ENCODE results near the gene HAO2. TPM values are rescaled to one million over a fixed set of nuclear protein-coding genes. Genes with fewer than 3 reads are reported as not detected.

HAO2 gene
- not detected for total RNA-seq

DNA sequence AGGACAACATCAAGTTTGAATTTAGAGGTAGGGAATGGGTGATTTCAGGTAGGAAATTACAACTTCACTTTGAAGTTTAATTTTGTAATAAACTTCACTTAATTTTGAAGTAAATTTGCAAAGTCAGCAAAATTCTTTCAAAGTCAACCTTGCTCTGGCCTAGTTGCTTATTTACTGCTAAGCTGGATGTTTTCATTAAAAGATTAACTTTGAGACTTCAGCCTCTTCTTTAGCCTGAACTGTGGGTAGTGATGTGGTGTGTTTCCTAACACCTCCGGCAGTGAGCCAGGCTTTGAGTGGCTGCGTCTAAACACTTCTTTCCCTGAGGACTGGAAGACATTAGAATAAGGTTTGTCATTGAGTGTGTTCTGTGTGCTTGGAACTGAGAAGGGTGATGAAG is at the start of gene HAO2:
TSS of gene HAO2 (plus strand) at position 232 of the 400 bp plus-strand sequence. CDS start 12,301 bp downstream, outside the sequence.
- TF ChIP-seq, protein P1, sequence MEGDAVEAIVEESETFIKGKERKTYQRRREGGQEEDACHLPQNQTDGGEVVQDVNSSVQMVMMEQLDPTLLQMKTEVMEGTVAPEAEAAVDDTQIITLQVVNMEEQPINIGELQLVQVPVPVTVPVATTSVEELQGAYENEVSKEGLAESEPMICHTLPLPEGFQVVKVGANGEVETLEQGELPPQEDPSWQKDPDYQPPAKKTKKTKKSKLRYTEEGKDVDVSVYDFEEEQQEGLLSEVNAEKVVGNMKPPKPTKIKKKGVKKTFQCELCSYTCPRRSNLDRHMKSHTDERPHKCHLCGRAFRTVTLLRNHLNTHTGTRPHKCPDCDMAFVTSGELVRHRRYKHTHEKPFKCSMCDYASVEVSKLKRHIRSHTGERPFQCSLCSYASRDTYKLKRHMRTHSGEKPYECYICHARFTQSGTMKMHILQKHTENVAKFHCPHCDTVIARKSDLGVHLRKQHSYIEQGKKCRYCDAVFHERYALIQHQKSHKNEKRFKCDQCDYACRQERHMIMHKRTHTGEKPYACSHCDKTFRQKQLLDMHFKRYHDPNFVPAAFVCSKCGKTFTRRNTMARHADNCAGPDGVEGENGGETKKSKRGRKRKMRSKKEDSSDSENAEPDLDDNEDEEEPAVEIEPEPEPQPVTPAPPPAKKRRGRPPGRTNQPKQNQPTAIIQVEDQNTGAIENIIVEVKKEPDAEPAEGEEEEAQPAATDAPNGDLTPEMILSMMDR (IDR thresholded peaks at IDR 0.05): no peak
- Histone ChIP-seq H3K27ac (no peak within 1 kb of the TSS), H3K9me3 (no peaks in the 10 kb centered on the region), H3K4me1 (no peaks in the 10 kb centered on the region), H3K4me3 (no peak within 1 kb of the TSS), H3K36me3 (no peaks in the 10 kb centered on the region), H3K27me3 (no peaks in the 10 kb centered on the region)
- DNase-seq (ENCODE audit: low spot score): no peak

DNA sequence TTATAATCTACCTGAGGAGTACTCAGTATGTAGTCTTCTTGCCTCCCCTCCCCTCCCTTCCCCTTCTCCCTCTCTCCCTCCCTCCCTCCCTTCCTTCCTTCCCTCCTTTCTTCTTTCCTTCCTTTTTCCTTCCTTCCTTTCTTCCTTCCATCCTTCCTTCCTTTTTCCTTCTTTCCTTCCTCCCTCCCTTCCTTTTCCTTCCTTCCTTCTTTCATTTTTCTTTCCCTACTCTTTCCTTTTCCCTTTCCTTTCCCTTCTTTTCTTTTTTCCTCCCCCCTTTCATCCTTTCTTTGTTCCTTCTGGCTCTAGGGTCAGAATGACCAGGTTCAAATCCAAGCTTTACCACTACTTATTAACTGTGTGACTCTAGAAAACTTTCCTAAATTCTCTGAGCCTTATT is 48.5 kb upstream of the HAO2 start:
- Histone ChIP-seq H3K27ac (no peak overlapping the region), H3K9me3 (no peaks in the 10 kb centered on the region), H3K4me3 (no peak overlapping the region), H3K4me1 (no peaks in the 10 kb centered on the region), H3K27me3 (no peaks in the 10 kb centered on the region), H3K36me3 (no peaks in the 10 kb centered on the region)
- TF ChIP-seq, protein P1 (IDR thresholded peaks at IDR 0.05): no peak
- no peak for DNase-seq (ENCODE audit: low spot score)

DNA sequence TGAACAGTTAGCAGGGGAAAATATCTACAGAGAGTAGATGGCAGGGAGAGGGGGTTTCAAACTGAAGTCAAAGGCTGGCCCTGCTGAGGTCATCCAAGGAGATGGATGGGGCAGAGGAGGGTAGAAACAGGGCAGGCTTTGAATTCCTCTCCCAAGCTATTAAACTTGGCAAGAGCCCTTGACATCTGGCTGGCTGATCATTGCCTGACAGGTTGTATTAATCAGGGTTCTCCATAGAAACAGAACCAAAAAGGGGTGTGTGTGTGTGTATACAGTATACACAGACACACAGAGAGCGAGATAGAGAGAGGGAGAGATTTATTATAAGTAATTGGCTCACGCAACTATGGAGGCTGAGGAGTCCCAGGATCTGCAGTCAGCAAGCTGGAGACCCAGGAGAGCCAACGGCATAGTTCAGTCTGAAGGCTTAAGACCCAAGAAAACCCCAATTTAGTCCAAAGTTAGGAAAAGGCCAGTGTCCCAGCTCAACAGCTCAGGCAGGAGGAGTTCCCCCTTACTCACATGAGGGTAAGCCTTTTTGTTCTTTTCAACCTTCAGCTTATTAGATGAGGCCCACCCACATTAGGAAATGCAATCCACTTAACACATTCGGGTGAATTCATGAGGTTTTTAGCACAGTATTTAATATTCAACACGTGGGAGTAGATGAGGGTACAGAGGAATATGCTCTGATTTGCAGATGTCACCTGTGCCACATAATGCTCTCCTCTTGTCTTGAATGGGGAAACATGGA is 46.7 kb upstream of the HAO2 start:
- Histone ChIP-seq H3K27ac (no peak overlapping the region), H3K9me3 (no peaks in the 10 kb centered on the region), H3K4me3 (no peak overlapping the region), H3K36me3 (no peaks in the 10 kb centered on the region), H3K4me1 (peaks cover 0 to under 1% of the 10 kb centered on the region in 2 donors), H3K27me3 (no peaks in the 10 kb centered on the region)
- TF ChIP-seq, protein P1 (IDR thresholded peaks at IDR 0.05): no peak
- DNase-seq (ENCODE audit: low spot score): no peak

DNA sequence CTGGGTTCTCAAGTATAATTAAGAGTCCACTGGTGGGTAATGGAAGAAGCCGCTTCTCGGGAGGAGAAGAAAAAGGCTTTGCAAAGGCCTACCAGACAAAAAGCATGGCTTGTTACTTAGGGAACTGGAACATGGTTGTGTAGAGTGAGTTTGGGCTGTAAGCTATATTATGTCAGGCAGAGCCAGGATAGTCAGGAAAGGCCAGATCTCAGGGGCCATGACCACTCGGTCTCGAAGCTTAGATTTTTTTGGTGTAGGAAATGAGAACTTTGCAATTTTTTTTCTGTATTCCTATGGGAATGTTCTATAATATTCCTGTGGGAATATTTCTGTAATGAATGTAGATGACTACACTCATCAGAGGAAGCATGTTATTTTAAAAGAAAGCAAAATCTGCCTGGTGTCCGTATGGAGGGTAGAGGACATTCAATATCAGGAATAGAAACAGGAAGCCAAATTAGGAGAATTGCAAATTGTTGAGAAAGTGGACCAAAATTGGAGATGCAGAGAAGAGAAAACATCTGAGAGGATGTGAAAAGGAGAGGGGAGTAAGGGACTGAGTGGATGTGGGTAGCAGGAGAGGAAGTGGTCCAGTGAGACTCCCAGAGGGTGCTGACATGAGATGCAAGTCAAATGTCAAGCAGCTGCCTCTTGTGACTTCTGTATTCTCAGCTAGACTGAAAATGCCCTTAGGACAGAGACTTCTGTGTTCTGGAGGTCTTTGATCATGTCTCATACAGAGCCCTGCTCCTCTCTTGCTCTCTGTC is 45.2 kb upstream of the HAO2 start:
- no peaks in the 10 kb centered on the region for H3K36me3 ChIP-seq
- no peak overlapping the region for H3K27ac ChIP-seq
- no peaks in the 10 kb centered on the region for H3K27me3 ChIP-seq
- peaks cover 0 to 12% of the 10 kb centered on the region in 2 donors for H3K4me1 ChIP-seq
- no peaks in the 10 kb centered on the region for H3K9me3 ChIP-seq
- H3K4me3 ChIP-seq: no peak overlapping the region
- DNase-seq (ENCODE audit: low spot score): no peak
- TF ChIP-seq, protein P1 (IDR thresholded peaks at IDR 0.05): no peak

DNA sequence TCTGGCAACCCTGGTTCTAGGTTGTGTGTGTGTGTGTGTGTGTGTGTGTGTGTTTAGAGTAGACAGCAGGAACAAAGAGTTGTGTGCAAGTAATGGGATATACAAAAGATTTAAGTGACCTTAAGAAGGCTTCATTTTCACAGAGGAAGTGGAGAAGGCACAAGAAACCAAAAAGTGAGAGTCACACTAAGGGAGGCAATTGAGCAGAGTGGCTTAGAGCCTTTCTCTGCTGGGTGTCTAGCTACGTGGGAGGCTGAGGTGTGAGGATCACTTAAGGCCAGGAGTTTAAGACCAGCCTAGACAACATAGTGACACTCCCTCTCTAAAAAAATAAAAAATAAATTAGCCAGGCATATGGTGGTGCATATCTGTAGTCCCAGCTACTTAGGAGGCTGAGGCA is 44.4 kb upstream of the HAO2 start:
- no peak for DNase-seq (ENCODE audit: low spot score)
- Histone ChIP-seq H3K36me3 (no peaks in the 10 kb centered on the region), H3K27ac (no peak overlapping the region), H3K4me1 (peaks cover 0 to 12% of the 10 kb centered on the region in 2 donors), H3K4me3 (no peak overlapping the region), H3K27me3 (no peaks in the 10 kb centered on the region), H3K9me3 (no peaks in the 10 kb centered on the region)
- TF ChIP-seq, protein P1 (IDR thresholded peaks at IDR 0.05): no peak
